GM12892 (cell line): Measurements from ENCODE around the gene ARID2.

Experiments
- DNase-seq: peaks from one replicate; pipeline ENCODE4 v3.0.0; 2011; ENCODE audit not compliant: insufficient read length
- FAIRE-seq: peaks from 2 replicates; lab custom pipeline; 2011; peaks lifted over from hg19 to GRCh38; lab: Jason Lieb, UNC
- POLR2A ChIP-seq: IDR thresholded peaks from 2 replicates; pipeline ENCODE4 v1.6.1; 2011; ENCODE audit warnings: low read depth, low read length, control low read depth
- POLR2AphosphoS5 ChIP-seq: IDR thresholded peaks from 2 replicates; pipeline ENCODE4 v1.6.1; 2011; ENCODE audit warnings: low read depth, low read length, control low read depth
- TAF1 ChIP-seq: IDR thresholded peaks from 2 replicates; pipeline ENCODE4 v1.6.1; 2011; ENCODE audit warnings: low read depth, mild to moderate bottlenecking, control low read depth, low read length, borderline replicate concordance

The ARID2 gene

GRCh38 chr12:45704968-45705367 lies 24.5 kb upstream of the ARID2 start:
- DNase-seq, result no peak
- no peak for FAIRE-seq
- TF ChIP-seq POLR2A (no peak), POLR2AphosphoS5 (no peak), TAF1 (no peak)

GRCh38 chr12:45705404-45705803 lies 24.1 kb upstream of the ARID2 start:
- FAIRE-seq (no peak), DNase-seq (no peak)
- no peak for TF ChIP-seq POLR2AphosphoS5
- TF ChIP-seq TAF1, result no peak
- no peak for TF ChIP-seq POLR2A

GRCh38 chr12:45707241-45707857 lies 22.2 kb upstream of the ARID2 start:
- DNase-seq (no peak), FAIRE-seq (no peak)
- TF ChIP-seq POLR2A (no peak), POLR2AphosphoS5 (no peak), TAF1 (no peak)

- DNase-seq (no peak), FAIRE-seq (no peak)
- TF ChIP-seq POLR2A (no peak), TAF1 (no peak), POLR2AphosphoS5 (no peak)
Observed at GRCh38 chr12:45708363-45708762, 21.1 kb upstream of the ARID2 start.

GRCh38 chr12:45708901-45709300 lies 20.6 kb upstream of the ARID2 start:
- DNase-seq (no peak), FAIRE-seq (no peak)
- no peak for TF ChIP-seq POLR2AphosphoS5

- no peak for FAIRE-seq
- DNase-seq, result no peak
- TF ChIP-seq POLR2A, result no peak
- TF ChIP-seq POLR2AphosphoS5, result no peak
- no peak for TF ChIP-seq TAF1
Observed at GRCh38 chr12:45712319-45712718, 17.2 kb upstream of the ARID2 start.

- DNase-seq (no peak), FAIRE-seq (no peak)
- TF ChIP-seq POLR2AphosphoS5 (no peak), POLR2A (no peak), TAF1 (no peak)
Observed at GRCh38 chr12:45713078-45713477, 16.4 kb upstream of the ARID2 start.

GRCh38 chr12:45718306-45718705 lies 11.2 kb upstream of the ARID2 start:
- TF ChIP-seq TAF1 (no peak), POLR2AphosphoS5 (no peak), POLR2A (no peak)
- DNase-seq, result no peak
- no peak for FAIRE-seq

GRCh38 chr12:45720069-45720468 lies 9.4 kb upstream of the ARID2 start:
- TF ChIP-seq POLR2AphosphoS5 (no peak), TAF1 (no peak), POLR2A (no peak)
- FAIRE-seq (no peak), DNase-seq (no peak)

GRCh38 chr12:45721369-45721768 lies 8.1 kb upstream of the ARID2 start:
- TF ChIP-seq POLR2A (no peak), TAF1 (no peak), POLR2AphosphoS5 (no peak)
- FAIRE-seq (no peak), DNase-seq (no peak)

GRCh38 chr12:45721954-45722353 lies 7.6 kb upstream of the ARID2 start:
- FAIRE-seq, result no peak
- no peak for TF ChIP-seq POLR2A
- no peak for DNase-seq

GRCh38 chr12:45725631-45726602 lies 3.6 kb upstream of the ARID2 start:
- peak; percentile 14 for FAIRE-seq
- TF ChIP-seq TAF1 (no peak), POLR2A (no peak), POLR2AphosphoS5 (no peak)
- DNase-seq, result no peak
